K562 (cell line): ENCODE measurements around the gene OR2V1. TPM values are rescaled to one million over a fixed set of nuclear protein-coding genes. Genes with fewer than 3 reads are reported as not detected.

Source experiments
- ATF1 ChIP-seq, 2 experiments: fragments of 450-650 bp in 1 of 2; IDR thresholded peaks; 2 replicates each; pipeline ENCODE4 v1.6.1; 2016; ENCODE audit warnings: missing compliant biosample characterization in 1 of 2, missing genetic modification characterization in 1 of 2
- BRF2 ChIP-seq: IDR thresholded peaks from 3 replicates; pipeline ENCODE4 v1.6.1; 2011; ENCODE audit warnings: borderline replicate concordance, mild to moderate bottlenecking; ENCODE audit not compliant: insufficient read length, insufficient read depth
- C11orf30 ChIP-seq: fragments of 450-650 bp; IDR thresholded peaks from 2 replicates; pipeline ENCODE4 v1.6.1; 2016; ENCODE audit warnings: low read depth, mild to moderate bottlenecking
- E2F6 ChIP-seq, 2 experiments: IDR thresholded peaks; 2 replicates each; pipeline ENCODE4 v1.6.1; 2011; ENCODE audit warnings: borderline replicate concordance in 1 of 2, control low read depth in 1 of 2, low read depth in 1 of 2, low read length in 1 of 2, mild to moderate bottlenecking in 1 of 2, mixed read lengths in 1 of 2, moderate library complexity in 1 of 2; ENCODE audit not compliant: insufficient read depth in 1 of 2, insufficient read length in 1 of 2, poor library complexity in 1 of 2, severe bottlenecking in 1 of 2; ENCODE audit errors: extremely low read depth in 1 of 2
- HOMEZ ChIP-seq: fragments of 250-450 bp; sonication (Bioruptor Pico); IDR thresholded peaks from 2 replicates; pipeline ENCODE4 v1.4.0; 2020; ENCODE audit warnings: mild to moderate bottlenecking, moderate library complexity
- HSF4 ChIP-seq: fragments of 250-450 bp; sonication (Bioruptor Pico); IDR thresholded peaks from 2 replicates; pipeline ENCODE4 v2.1.2; 2022; ENCODE audit warnings: mild to moderate bottlenecking, moderate library complexity, borderline replicate concordance
- SRSF1 ChIP-seq: fragments of 200-400 bp; formaldehyde crosslinking; IDR thresholded peaks from 2 replicates; pipeline ENCODE4 v1.6.1; 2017; ENCODE audit warnings: mild to moderate bottlenecking, low read depth, low read length, moderate library complexity
- TCF7L2 ChIP-seq: fragments of 150-350 bp; IDR thresholded peaks from 2 replicates; pipeline ENCODE4 v1.6.1; 2016; ENCODE audit warnings: low read depth, mild to moderate bottlenecking, low read length, moderate library complexity
- ZBTB40 ChIP-seq, 2 experiments: fragments of 450-650 bp in 1 of 2; sonication (generic) in 1 of 2; formaldehyde crosslinking in 1 of 2; IDR thresholded peaks; 2 replicates each; pipeline versions ENCODE4 v1.7.1 to v1.9.0; 2016 to 2022; ENCODE audit warnings: inconsistent platforms in 1 of 2, mild to moderate bottlenecking in 1 of 2, missing genetic modification reagents in 1 of 2
- ZBTB7A ChIP-seq: IDR thresholded peaks from 2 replicates; pipeline ENCODE4 v1.6.1; 2011; ENCODE audit warnings: low read depth, mild to moderate bottlenecking, low read length, moderate library complexity, borderline replicate concordance; ENCODE audit not compliant: control insufficient read depth
- ZNF175 ChIP-seq: fragments of 200-800 bp; sonication (Bioruptor generic); IDR thresholded peaks from 2 replicates; pipeline ENCODE4 v1.6.1; 2016; ENCODE audit warnings: low read depth, mild to moderate bottlenecking, missing genetic modification characterization, missing compliant biosample characterization
- ZSCAN32 ChIP-seq: fragments of 450-650 bp; formaldehyde crosslinking; IDR thresholded peaks from 2 replicates; pipeline ENCODE4 v1.4.0; 2020; ENCODE audit warnings: mild to moderate bottlenecking, moderate library complexity
- polyA plus RNA-seq, 8 experiments: library from polyadenylated mRNA; depleted of rRNA in 4 of 8; stranded (reverse) in 5 of 8; unstranded in 3 of 8; fragments of >200 nt; fragmentation: Nextera tagmentation in 2 of 8; fragmentation: Illumina TruSeq in 1 of 8; extraction: Ambion mirVana in 2 of 8; extraction: Trizol in 1 of 8; gene quantifications; 2 replicates each; pipeline versions ENCODE4 v1.2.1 to v1.2.3, GENCODE V29; 2011 to 2014; ENCODE audit warnings: inconsistent platforms in 1 of 8, missing spikeins in 1 of 8
- total RNA-seq, 7 experiments: library from RNA; depleted of rRNA in 6 of 7; stranded (reverse); fragments of >200 nt in 6 of 7; fragmentation: Illumina TruSeq in 2 of 7; extraction: Trizol in 2 of 7; gene quantifications; 2 replicates each; pipeline versions ENCODE4 v1.2.1 to v1.2.3, GENCODE V29; 2011 to 2021; ENCODE audit warnings: low replicate concordance in 1 of 7

OR2V1 gene
- total and polyA plus RNA-seq, 9 of the 15 experiments (the other 6 are each of a cell fraction or from before 2014, with no cell fraction given) = 0.04 to 0.28 (median 0.15) TPM; not detected in 5

GRCh38 chr5:181133610-181134231 lies 2.8 kb upstream of the OR2V1 start (continued):
- TF ChIP-seq ZBTB40 (IDR thresholded peaks at IDR 0.05) (no peak), ZBTB40 (CRISPR knock-in tag; IDR thresholded peaks at IDR 0.05) (no peak), TCF7L2 (no peak), ATF1 (CRISPR knock-in tag; IDR thresholded peaks at IDR 0.05) (no peak), ATF1 (tag; IDR thresholded peaks at IDR 0.05) (0 out of 2 replicates have a peak, but pooled peaks have one; percentile 17), ZNF175 (CRISPR knock-in tag) (no peak), ZBTB7A (peak; percentile 70; the same call in 1 of the 2 replicates), BRF2 (no peak), C11orf30 (peak; percentile 97), HOMEZ (CRISPR knock-in tag) (no peak), E2F6 (IDR thresholded peaks at IDR 0.05; ENCODE audit: borderline replicate concordance in 1 of 2, extremely low read depth in 1 of 2, insufficient read depth in 1 of 2, insufficient read length in 1 of 2, low read depth in 1 of 2, low read length in 1 of 2, poor library complexity in 1 of 2, severe bottlenecking in 1 of 2) (peak in 1 of 2 experiments; percentile 39), ZSCAN32 (no peak), SRSF1 (no peak), HSF4 (CRISPR knock-in tag) (no peak)
